Lower leg skin (tissue), 3 donors: ENCODE results near the gene LIX1.

Experiments
- POLR2A ChIP-seq, 2 donors: fragments of 450-650 bp; IDR thresholded peaks; one replicate each; pipeline ENCODE4 v1.6.1; 2016 to 2017; ENCODE audit warnings: antibody characterized with exemption in 2 of 2, mild to moderate bottlenecking in 1 of 2, moderate library complexity in 1 of 2
- TF ChIP-seq, protein P1 (sequence below), 3 donors: fragments of 450-650 bp; IDR thresholded peaks; one replicate each; pipeline ENCODE4 v1.5.1; 2016; ENCODE audit warnings: antibody characterized with exemption in 3 of 3, mild to moderate bottlenecking in 3 of 3, moderate library complexity in 2 of 3

DNA sequence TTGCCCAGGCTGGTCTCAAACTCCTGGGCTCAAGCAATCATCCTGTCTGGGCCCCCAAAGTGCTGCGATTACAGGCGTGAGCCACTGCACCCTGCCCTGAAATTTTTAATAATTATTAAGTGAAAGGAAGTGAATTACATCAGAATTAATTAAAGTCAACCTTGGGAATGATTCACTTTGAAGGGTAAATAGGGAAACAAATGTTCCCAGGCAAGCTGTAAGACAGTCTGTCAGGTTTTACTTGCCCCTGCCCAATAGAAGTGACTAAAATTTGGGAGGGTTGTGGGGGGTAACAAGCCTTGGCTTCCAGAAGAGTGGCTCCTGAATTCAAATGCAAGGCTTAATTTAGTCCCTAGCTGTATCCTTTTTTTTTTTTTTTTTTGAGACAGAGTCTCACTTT lies 1.3 kb upstream of the LIX1 start:
- TF ChIP-seq POLR2A (IDR thresholded peaks at IDR 0.05), result no peak
- TF ChIP-seq, protein P1, sequence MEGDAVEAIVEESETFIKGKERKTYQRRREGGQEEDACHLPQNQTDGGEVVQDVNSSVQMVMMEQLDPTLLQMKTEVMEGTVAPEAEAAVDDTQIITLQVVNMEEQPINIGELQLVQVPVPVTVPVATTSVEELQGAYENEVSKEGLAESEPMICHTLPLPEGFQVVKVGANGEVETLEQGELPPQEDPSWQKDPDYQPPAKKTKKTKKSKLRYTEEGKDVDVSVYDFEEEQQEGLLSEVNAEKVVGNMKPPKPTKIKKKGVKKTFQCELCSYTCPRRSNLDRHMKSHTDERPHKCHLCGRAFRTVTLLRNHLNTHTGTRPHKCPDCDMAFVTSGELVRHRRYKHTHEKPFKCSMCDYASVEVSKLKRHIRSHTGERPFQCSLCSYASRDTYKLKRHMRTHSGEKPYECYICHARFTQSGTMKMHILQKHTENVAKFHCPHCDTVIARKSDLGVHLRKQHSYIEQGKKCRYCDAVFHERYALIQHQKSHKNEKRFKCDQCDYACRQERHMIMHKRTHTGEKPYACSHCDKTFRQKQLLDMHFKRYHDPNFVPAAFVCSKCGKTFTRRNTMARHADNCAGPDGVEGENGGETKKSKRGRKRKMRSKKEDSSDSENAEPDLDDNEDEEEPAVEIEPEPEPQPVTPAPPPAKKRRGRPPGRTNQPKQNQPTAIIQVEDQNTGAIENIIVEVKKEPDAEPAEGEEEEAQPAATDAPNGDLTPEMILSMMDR (IDR thresholded peaks at IDR 0.05), result no peak
